KMS-11 (cell line): ENCODE data around the gene LY6G6F.
A peak's percentile ranks its signal among the peaks of the same experiment; 100 is the strongest.

Source experiments
- H2AFZ ChIP-seq: fragments of 200-600 bp; sonication (generic); 2 replicates; pipeline ENCODE4 v1.6.1; 2016; ENCODE audit warnings: antibody characterized with exemption, mixed run types, low read depth
- H3K27ac ChIP-seq: fragments of 200-600 bp; sonication (generic); 2 replicates; pipeline ENCODE4 v1.6.1; 2016; ENCODE audit warnings: mild to moderate bottlenecking, mixed run types
- H3K27me3 ChIP-seq: fragments of 200-600 bp; sonication (generic); 2 replicates; pipeline ENCODE4 v1.6.1; 2017; ENCODE audit warnings: mild to moderate bottlenecking, low read depth, mixed run types, moderate library complexity; ENCODE audit not compliant: insufficient read depth
- H3K36me3 ChIP-seq: fragments of 200-600 bp; sonication (generic); 2 replicates; pipeline ENCODE4 v1.6.1; 2017; ENCODE audit warnings: mild to moderate bottlenecking, mixed run types; ENCODE audit not compliant: insufficient read depth
- H3K4me1 ChIP-seq: fragments of 200-600 bp; sonication (generic); 2 replicates; pipeline ENCODE4 v1.6.1; 2016; ENCODE audit warnings: mild to moderate bottlenecking, low read depth, mixed run types; ENCODE audit not compliant: poor library complexity, severe bottlenecking
- H3K4me2 ChIP-seq: fragments of 200-600 bp; sonication (generic); 2 replicates; pipeline ENCODE4 v1.7.0; 2016; ENCODE audit warnings: mild to moderate bottlenecking, mixed run types
- H3K4me3 ChIP-seq: fragments of 200-600 bp; sonication (generic); IDR thresholded peaks from 2 replicates; pipeline ENCODE4 v1.6.1; 2017; ENCODE audit warnings: low read depth, low read length, mixed read lengths; ENCODE audit not compliant: insufficient read depth
- H3K79me2 ChIP-seq: fragments of 200-600 bp; sonication (generic); 2 replicates; pipeline ENCODE4 v1.6.1; 2016; ENCODE audit warnings: low read depth, mixed run types; ENCODE audit not compliant: insufficient read depth
- H3K9ac ChIP-seq: fragments of 200-600 bp; sonication (generic); 2 replicates; pipeline ENCODE4 v1.6.1; 2016; ENCODE audit warnings: mild to moderate bottlenecking, mixed run types
- H4K20me1 ChIP-seq: fragments of 200-600 bp; sonication (generic); 2 replicates; pipeline ENCODE4 v1.6.1; 2016; ENCODE audit warnings: mild to moderate bottlenecking, mixed run types; ENCODE audit not compliant: insufficient read depth
- CTCF ChIP-seq: fragments of 200-600 bp; sonication (generic); conservative IDR thresholded peaks from 2 replicates; pipeline ENCODE4 v1.6.1; 2017; ENCODE audit warnings: low read depth, mild to moderate bottlenecking, antibody characterized with exemption, low read length, moderate library complexity, mixed read lengths

Gene LY6G6F

DNA sequence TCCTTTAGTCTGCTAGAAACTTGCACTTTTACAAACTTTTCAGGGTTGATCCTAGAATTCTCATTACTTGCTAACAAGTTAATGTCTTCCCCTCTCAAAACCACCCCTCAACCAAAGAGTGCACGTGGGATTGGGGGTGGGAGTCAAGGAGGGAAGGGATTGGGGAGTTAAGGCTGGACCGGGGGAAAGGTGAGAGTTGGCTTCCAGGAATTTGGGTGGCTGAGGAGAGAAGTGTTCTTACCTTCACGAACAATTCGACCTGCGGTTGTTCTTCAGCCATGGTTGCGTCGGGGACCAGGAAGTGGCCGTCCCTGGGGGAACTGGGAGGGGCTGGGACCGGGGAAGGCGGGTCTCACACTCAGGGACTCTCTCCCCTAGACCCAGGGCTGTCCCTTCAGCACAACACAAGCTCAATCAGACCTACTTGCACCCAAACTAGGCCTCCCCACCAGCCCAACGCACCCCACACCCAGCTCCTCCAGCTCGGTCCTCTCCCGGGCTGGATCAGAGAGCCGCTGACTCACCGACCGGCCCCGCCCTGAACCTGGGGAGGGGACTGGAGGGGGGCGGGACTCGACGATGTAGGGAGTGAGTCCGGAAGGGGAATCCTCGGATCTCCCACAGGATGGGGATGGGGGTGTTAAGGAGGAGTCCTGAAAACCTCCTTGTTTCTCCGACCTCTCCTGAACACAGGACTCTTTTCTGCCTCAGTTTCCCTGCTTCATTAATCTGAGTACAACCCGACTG, 29.5 kb downstream of the LY6G6F start, which contains the start of gene CLIC1:
TSS of gene CLIC1 (minus strand) at position 510 of the 747 bp plus-strand sequence. CDS start at position 280, 230 bp downstream.
- no peak within 1 kb of the TSS for H3K4me3 ChIP-seq
- no peaks in the 10 kb centered on the region for H3K36me3 ChIP-seq
- peaks cover 45% of the 10 kb centered on the region for H3K79me2 ChIP-seq
- H2AFZ ChIP-seq = peak within 1 kb of the TSS; percentile 12; the same call in 1 of the 2 replicates
- H3K27me3 ChIP-seq = no peaks in the 10 kb centered on the region
- TF ChIP-seq CTCF = no peak
- H4K20me1 ChIP-seq = no peaks in the 10 kb centered on the region
- H3K4me1 ChIP-seq = peaks cover 48% of the 10 kb centered on the region
- peak within 1 kb of the TSS; percentile 81 for H3K9ac ChIP-seq
- H3K4me2 ChIP-seq = peak within 1 kb of the TSS; percentile 100
- peak within 1 kb of the TSS; percentile 100 for H3K27ac ChIP-seq

- no peaks in the 10 kb centered on the region for H3K36me3 ChIP-seq
Measured at GRCh38 chr6:31736768-31737314, 30.2 kb downstream of the LY6G6F start.

GRCh38 chr6:31737315-31737990, 30.8 kb downstream of the LY6G6F start:
- no peaks in the 10 kb centered on the region for H3K36me3 ChIP-seq
- TF ChIP-seq CTCF = no peak
- H3K4me2 ChIP-seq = peak overlapping the region; percentile 100
- peak overlapping the region; percentile 100 for H3K27ac ChIP-seq
- no peaks in the 10 kb centered on the region for H3K27me3 ChIP-seq
- peaks cover 51% of the 10 kb centered on the region for H3K79me2 ChIP-seq
- no peak overlapping the region for H3K4me3 ChIP-seq
- H4K20me1 ChIP-seq = no peaks in the 10 kb centered on the region
- peak overlapping the region; percentile 81 for H3K9ac ChIP-seq
- no peak overlapping the region for H2AFZ ChIP-seq
- H3K4me1 ChIP-seq = peaks cover 56% of the 10 kb centered on the region

More at GRCh38 chr6:31736768-31737314, 30.2 kb downstream of the LY6G6F start:
- Histone ChIP-seq H4K20me1 (no peaks in the 10 kb centered on the region), H3K9ac (peak overlapping the region; percentile 81), H3K79me2 (peaks cover 51% of the 10 kb centered on the region), H3K4me2 (peak overlapping the region; percentile 100), H3K4me1 (peaks cover 54% of the 10 kb centered on the region), H2AFZ (peak overlapping the region; percentile 12; the same call in 1 of the 2 replicates), H3K27ac (peak overlapping the region; percentile 100), H3K4me3 (no peak overlapping the region), H3K27me3 (no peaks in the 10 kb centered on the region)
- no peak for TF ChIP-seq CTCF

- 0 out of 2 replicates have a peak, but pooled peaks have one; percentile 18 for TF ChIP-seq CTCF
- H2AFZ ChIP-seq = peak overlapping the region; percentile 36; the same call in 1 of the 2 replicates
- no peaks in the 10 kb centered on the region for H3K27me3 ChIP-seq
- peak overlapping the region; percentile 100 for H3K4me2 ChIP-seq
- peak overlapping the region; percentile 81 for H3K9ac ChIP-seq
- no peak overlapping the region for H3K4me3 ChIP-seq
- no peaks in the 10 kb centered on the region for H4K20me1 ChIP-seq
- H3K4me1 ChIP-seq = peaks cover 51% of the 10 kb centered on the region
- H3K36me3 ChIP-seq = no peaks in the 10 kb centered on the region
- H3K27ac ChIP-seq = peak overlapping the region; percentile 100
- H3K79me2 ChIP-seq = peaks cover 50% of the 10 kb centered on the region
Measured at GRCh38 chr6:31737991-31738979, 31.6 kb downstream of the LY6G6F start.
